Breast epithelium (tissue), 4 donors: ENCODE results near the gene S100A14. TPM values are rescaled to one million over a fixed set of nuclear protein-coding genes. Genes with fewer than 3 reads are reported as not detected.

ENCODE experiments used
- DNase-seq, 2 donors: peaks; one replicate each; pipeline ENCODE4 v3.0.0-alpha.2; 2019; ENCODE audit warnings: low spot score in 2 of 2
- H3K27ac ChIP-seq, 2 donors: fragments of 200-600 bp; sonication (generic) in 1 of 2; one replicate each; pipeline ENCODE4 v1.5.1; 2016 to 2019; ENCODE audit warnings: mild to moderate bottlenecking in 1 of 2
- H3K27me3 ChIP-seq, 2 donors: fragments of 200-600 bp; sonication (generic) in 1 of 2; one replicate each; pipeline versions ENCODE4 v1.5.1 to v1.6.0; 2017 to 2019; ENCODE audit warnings: control low read depth in 1 of 2, mild to moderate bottlenecking in 1 of 2
- H3K36me3 ChIP-seq: fragments of 200-600 bp; one replicate; pipeline ENCODE4 v1.5.1; 2019
- H3K4me1 ChIP-seq, 2 donors: fragments of 200-600 bp; sonication (generic); one replicate each; pipeline ENCODE4 v1.5.1; 2016 to 2019; ENCODE audit warnings: control low read depth in 1 of 2
- H3K4me3 ChIP-seq, 3 donors: fragments of 200-600 bp; sonication (generic); 1 replicate in 2 of 3; 2 replicates in 1 of 3; pipeline ENCODE4 v1.5.1; 2016 to 2019; ENCODE audit warnings: mild to moderate bottlenecking in 3 of 3, moderate library complexity in 2 of 3
- H3K9me3 ChIP-seq, 2 donors: fragments of 200-600 bp; sonication (generic) in 1 of 2; one replicate each; pipeline ENCODE4 v1.5.1; 2016 to 2019; ENCODE audit warnings: control low read depth in 1 of 2
- POLR2A ChIP-seq: fragments of 450-650 bp; IDR thresholded peaks from one replicate; pipeline ENCODE4 v1.6.1; 2016; ENCODE audit warnings: antibody characterized with exemption, mild to moderate bottlenecking, moderate library complexity
- POLR2AphosphoS5 ChIP-seq, 3 donors: sonication (generic); formaldehyde crosslinking; IDR thresholded peaks; one replicate each; pipeline ENCODE4 v1.6.1; 2017; ENCODE audit warnings: antibody characterized with exemption in 3 of 3
- intact Hi-C: fragments of 100-400 bp; cut with DNase I; formaldehyde crosslinking; loops from one replicate; pipeline ENCODE4 v1.15.1; 2023; ENCODE audit warnings: low total_unique reads
- total RNA-seq, 3 donors: library from RNA; depleted of rRNA; stranded (reverse); fragments of >200 nt; gene quantifications; one replicate each; pipeline ENCODE4 v1.1.0, GENCODE V29; 2016
- TF ChIP-seq, protein P1 (sequence below), 3 donors: fragments of 450-650 bp; IDR thresholded peaks; one replicate each; pipeline ENCODE4 v1.5.1; 2016 to 2017; ENCODE audit warnings: antibody characterized with exemption in 3 of 3, mild to moderate bottlenecking in 3 of 3, moderate library complexity in 3 of 3

Gene S100A14
- total RNA-seq, 3 donors from 2014 or later, result 70.1 to 99.2 TPM; not detected in 1

DNA sequence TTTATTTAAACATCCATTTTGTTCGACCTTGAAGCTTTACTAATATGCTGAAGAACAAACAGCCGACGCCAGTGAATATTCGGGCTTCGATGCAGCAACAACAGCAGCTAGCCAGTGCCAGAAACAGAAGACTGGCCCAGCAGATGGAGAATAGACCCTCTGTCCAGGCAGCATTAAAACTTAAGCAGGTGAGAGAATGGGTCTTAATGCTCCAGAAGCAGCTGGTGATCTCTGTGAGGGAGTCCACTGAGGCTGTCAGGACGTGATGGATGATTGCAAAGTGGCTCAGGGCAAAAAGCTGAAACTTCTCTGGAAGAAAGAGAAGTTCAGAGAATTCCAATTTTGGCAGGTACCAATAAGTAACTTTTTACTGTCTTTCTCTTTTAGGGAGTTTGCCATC, 22.1 kb upstream of the S100A14 start:
- Histone ChIP-seq H3K4me1 (no peaks in the 10 kb centered on the region), H3K36me3 (no peaks in the 10 kb centered on the region), H3K27ac (no peak overlapping the region), H3K27me3 (no peaks in the 10 kb centered on the region), H3K4me3 (no peak overlapping the region), H3K9me3 (no peaks in the 10 kb centered on the region)
- DNase-seq, result no peak
- TF ChIP-seq POLR2A (no peak), POLR2AphosphoS5 (IDR thresholded peaks at IDR 0.05) (no peak)
- TF ChIP-seq, protein P1, sequence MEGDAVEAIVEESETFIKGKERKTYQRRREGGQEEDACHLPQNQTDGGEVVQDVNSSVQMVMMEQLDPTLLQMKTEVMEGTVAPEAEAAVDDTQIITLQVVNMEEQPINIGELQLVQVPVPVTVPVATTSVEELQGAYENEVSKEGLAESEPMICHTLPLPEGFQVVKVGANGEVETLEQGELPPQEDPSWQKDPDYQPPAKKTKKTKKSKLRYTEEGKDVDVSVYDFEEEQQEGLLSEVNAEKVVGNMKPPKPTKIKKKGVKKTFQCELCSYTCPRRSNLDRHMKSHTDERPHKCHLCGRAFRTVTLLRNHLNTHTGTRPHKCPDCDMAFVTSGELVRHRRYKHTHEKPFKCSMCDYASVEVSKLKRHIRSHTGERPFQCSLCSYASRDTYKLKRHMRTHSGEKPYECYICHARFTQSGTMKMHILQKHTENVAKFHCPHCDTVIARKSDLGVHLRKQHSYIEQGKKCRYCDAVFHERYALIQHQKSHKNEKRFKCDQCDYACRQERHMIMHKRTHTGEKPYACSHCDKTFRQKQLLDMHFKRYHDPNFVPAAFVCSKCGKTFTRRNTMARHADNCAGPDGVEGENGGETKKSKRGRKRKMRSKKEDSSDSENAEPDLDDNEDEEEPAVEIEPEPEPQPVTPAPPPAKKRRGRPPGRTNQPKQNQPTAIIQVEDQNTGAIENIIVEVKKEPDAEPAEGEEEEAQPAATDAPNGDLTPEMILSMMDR (IDR thresholded peaks at IDR 0.05), result no peak
- intact Hi-C loops, result no loop called here

DNA sequence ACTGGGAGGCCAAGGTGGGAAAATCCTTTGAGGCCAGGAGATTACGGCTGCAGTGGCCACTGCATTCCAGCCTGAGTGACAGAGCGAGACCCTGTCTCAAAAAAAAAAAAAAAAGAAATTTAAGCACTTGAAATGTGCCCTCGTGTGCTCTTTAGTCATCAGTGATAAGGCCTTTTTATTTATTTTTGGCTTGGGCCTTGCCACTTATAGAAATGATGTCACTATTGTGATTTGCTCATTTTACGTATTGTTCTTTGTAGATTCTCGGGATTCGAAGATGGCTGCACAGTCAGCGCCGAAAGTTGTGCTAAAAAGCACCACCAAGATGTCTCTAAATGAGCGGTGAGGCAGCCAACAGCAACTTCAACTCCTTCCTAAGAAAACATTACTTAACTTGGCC, 20.2 kb upstream of the S100A14 start:
- Histone ChIP-seq H3K9me3 (no peaks in the 10 kb centered on the region), H3K4me1 (no peaks in the 10 kb centered on the region), H3K27ac (no peak overlapping the region), H3K4me3 (no peak overlapping the region), H3K27me3 (no peaks in the 10 kb centered on the region), H3K36me3 (no peaks in the 10 kb centered on the region)
- DNase-seq, result no peak
- intact Hi-C loops, result no loop called here
- TF ChIP-seq, protein P1 (IDR thresholded peaks at IDR 0.05), result no peak
- TF ChIP-seq POLR2AphosphoS5 (IDR thresholded peaks at IDR 0.05) (no peak), POLR2A (no peak)

DNA sequence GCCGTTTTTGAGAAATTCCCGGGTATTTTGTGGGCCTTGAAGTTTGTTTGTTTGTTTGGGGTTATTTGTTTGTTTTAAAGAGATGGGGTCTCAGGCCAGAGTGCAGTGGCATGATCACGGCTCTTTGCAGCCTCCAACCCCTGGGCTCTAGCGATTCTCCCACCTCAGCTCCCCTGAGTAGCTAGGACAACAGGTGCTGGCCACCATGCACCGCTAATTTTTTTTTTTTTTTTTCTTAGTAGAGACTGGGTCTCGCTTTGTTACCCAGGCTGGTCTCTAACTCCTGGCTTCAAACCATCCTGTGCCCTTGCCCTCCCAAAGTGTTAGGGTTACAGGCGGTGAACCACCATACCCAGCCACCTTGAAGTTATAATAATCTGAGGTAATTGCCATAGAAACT, 19.7 kb upstream of the S100A14 start:
- DNase-seq, result no peak
- Histone ChIP-seq H3K27ac (peak overlapping the region; percentile 27 to 100), H3K4me1 (no peaks in the 10 kb centered on the region), H3K36me3 (no peaks in the 10 kb centered on the region), H3K9me3 (no peaks in the 10 kb centered on the region), H3K4me3 (peak overlapping the region in 2 of 3 donors; percentile 82 to 86), H3K27me3 (no peaks in the 10 kb centered on the region)
- TF ChIP-seq, protein P1 (IDR thresholded peaks at IDR 0.05), result no peak
- TF ChIP-seq POLR2A (no peak), POLR2AphosphoS5 (IDR thresholded peaks at IDR 0.05) (no peak)
- intact Hi-C loops, result no loop called here

DNA sequence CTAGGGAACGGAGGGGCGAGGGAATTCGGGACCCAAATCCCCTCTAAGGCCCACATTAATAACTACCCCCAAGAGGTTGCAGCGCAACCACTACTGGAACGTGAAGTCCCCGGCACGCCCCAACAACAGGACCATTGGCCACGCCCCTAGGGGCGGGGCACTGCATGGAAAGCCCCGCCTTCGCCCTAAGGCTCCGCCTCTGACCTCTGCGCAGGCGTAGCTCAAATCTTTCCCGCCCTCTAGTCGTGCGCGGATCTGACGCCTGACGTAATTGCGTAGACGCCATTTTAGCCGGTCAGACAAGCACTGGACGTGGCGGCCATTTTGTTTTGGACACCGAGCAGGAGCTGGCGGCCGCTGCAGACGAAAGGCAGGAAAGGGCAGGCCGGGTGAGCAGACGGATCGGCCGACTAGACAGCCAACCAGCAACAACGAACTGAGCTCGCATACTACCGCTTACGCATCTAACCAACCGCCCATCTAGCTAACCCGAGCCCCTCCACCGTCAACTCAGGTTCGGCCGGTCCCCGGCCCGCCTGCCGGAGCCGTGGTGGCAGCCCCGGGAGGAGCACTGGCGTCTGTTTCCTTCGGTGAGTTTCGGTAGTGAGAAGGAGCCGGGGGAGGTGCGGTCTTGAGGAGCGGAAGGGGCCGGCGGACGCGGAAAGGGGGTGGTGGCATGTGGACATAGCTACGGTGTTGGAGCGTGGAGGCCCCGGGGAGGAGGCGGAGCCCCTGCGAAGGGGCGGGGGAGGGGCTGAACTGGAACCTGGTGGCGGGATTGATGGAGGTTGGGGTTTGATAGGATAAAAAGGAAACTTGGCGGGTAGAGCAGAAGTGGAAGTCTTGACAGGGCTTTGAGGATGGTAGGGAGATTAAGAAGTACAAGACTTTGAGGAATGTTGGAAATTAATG, 17.9 kb upstream of the S100A14 start, which contains the start of gene CHTOP:
Gene CHTOP, plus strand, starts transcription at position 313 of the 912 bp plus-strand sequence. CDS start 2,523 bp downstream, outside the sequence.
- H3K4me1 ChIP-seq, result no peaks in the 10 kb centered on the region
- intact Hi-C loops, result no loop called here

More for the DNA sequence above, 17.9 kb upstream of the S100A14 start, which contains the start of gene CHTOP:
- Histone ChIP-seq H3K4me3 (peak within 1 kb of the TSS; percentile 74 to 86 (median 82)), H3K27ac (peak within 1 kb of the TSS; percentile 99 to 100), H3K36me3 (no peaks in the 10 kb centered on the region), H3K27me3 (no peaks in the 10 kb centered on the region), H3K9me3 (no peaks in the 10 kb centered on the region)
- DNase-seq, result peak; percentile 98
- TF ChIP-seq POLR2AphosphoS5 (IDR thresholded peaks at IDR 0.05) (peak; percentile 89 to 97 (median 95)), POLR2A (peak; percentile 50)
- TF ChIP-seq, protein P1 (IDR thresholded peaks at IDR 0.05), result peak; percentile 35 to 53 (median 47)
